ENCODE data around the gene C1orf87. TPM values are rescaled to one million over a fixed set of nuclear protein-coding genes. Genes with fewer than 3 reads are reported as not detected.

The C1orf87 gene, protein sequence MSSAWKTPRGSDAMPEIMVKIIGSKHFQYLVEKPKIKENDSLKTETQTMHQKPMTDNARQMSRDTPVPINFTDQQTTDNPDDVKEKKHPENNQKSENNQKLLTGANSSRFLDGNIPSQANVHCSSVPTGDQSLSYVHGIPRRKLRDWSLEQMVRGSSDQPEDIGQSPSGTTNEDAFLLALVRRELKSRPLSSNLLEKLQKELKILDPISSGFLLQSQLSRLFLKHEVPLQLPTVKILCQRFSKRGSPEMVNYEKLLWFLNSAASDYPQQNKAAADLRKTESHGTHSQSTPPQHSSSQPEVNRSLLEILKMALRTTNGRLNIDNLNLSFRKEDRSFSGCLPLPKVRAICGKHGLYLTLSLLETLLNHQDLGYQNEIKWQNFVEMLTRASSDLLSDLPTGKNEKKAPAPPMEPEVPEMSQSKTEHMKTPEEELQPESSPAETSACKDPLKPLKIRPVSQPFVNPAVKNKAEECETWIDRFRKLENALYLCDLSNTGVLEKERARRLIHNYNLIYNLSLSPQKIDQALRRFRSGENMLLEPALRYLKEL
- polyA plus RNA-seq (2012; ENCODE audit: low read depth, missing spikeins) = not detected

GRCh38 chr1:60073605-60074278 lies at the start of gene C1orf87:
C1orf87 (minus strand) TSS chr1:60073770; CDS start chr1:60072643, 1,127 bp downstream.
- DNase-seq (ENCODE audit: insufficient read length, low spot score) (no peak), FAIRE-seq (no peak)
- no peak for TF ChIP-seq PAX5 (IDR thresholded peaks at IDR 0.05; ENCODE audit: insufficient read depth, low read length, severe bottlenecking)
- no peak for TF ChIP-seq SPI1 (IDR thresholded peaks at IDR 0.05; ENCODE audit: low read depth, low read length)
- no peak for TF ChIP-seq POLR2A (IDR thresholded peaks at IDR 0.05; ENCODE audit: low read depth, low read length)
- no peak for TF ChIP-seq TAF1 (IDR thresholded peaks at IDR 0.05; ENCODE audit: low read depth, low read length)
- TF ChIP-seq POLR2AphosphoS5 (IDR thresholded peaks at IDR 0.05; ENCODE audit: low read depth, low read length) = no peak
- TF ChIP-seq POU2F2 (IDR thresholded peaks at IDR 0.05; ENCODE audit: low read depth, low read length) = no peak

DNA sequence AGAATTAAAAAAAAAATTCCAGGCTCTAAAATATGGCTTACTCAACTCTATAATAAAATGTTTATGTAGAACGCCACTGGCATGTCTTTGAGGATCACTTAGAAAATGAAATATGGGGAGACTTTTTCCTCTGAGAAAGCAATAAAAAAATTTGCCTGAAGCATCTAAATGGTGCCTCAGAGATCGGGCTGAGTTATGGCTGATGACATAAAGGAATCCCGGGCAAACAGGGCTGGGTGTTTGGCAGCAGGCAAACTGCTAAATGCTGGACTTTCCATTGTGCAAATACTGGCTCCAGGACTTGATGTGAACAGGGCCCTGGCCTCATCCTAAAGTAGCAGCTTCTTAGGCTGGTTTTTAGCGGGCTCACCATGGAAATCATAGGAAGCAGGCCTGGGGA lies 44.5 kb upstream of the C1orf87 start:
- no peak for DNase-seq (ENCODE audit: insufficient read length, low spot score)
- TF ChIP-seq POLR2A (IDR thresholded peaks at IDR 0.05; ENCODE audit: low read depth, low read length) = no peak
- no peak for TF ChIP-seq PAX5 (IDR thresholded peaks at IDR 0.05; ENCODE audit: insufficient read depth, low read length, severe bottlenecking)
- no peak for TF ChIP-seq POU2F2 (IDR thresholded peaks at IDR 0.05; ENCODE audit: low read depth, low read length)
- no peak for TF ChIP-seq SPI1 (IDR thresholded peaks at IDR 0.05; ENCODE audit: low read depth, low read length)
- TF ChIP-seq POLR2AphosphoS5 (IDR thresholded peaks at IDR 0.05; ENCODE audit: low read depth, low read length) = no peak
- no peak for TF ChIP-seq TAF1 (IDR thresholded peaks at IDR 0.05; ENCODE audit: low read depth, low read length)
- FAIRE-seq = no peak

- FAIRE-seq (no peak), DNase-seq (ENCODE audit: insufficient read length, low spot score) (no peak)
- TF ChIP-seq TAF1 (IDR thresholded peaks at IDR 0.05; ENCODE audit: low read depth, low read length) = no peak
- TF ChIP-seq POLR2A (IDR thresholded peaks at IDR 0.05; ENCODE audit: low read depth, low read length) = no peak
- TF ChIP-seq PAX5 (IDR thresholded peaks at IDR 0.05; ENCODE audit: insufficient read depth, low read length, severe bottlenecking) = no peak
- TF ChIP-seq SPI1 (IDR thresholded peaks at IDR 0.05; ENCODE audit: low read depth, low read length) = no peak
- TF ChIP-seq POU2F2 (IDR thresholded peaks at IDR 0.05; ENCODE audit: low read depth, low read length) = no peak
- no peak for TF ChIP-seq POLR2AphosphoS5 (IDR thresholded peaks at IDR 0.05; ENCODE audit: low read depth, low read length)
Observed at GRCh38 chr1:60114745-60115318, 41.3 kb upstream of the C1orf87 start.

DNA sequence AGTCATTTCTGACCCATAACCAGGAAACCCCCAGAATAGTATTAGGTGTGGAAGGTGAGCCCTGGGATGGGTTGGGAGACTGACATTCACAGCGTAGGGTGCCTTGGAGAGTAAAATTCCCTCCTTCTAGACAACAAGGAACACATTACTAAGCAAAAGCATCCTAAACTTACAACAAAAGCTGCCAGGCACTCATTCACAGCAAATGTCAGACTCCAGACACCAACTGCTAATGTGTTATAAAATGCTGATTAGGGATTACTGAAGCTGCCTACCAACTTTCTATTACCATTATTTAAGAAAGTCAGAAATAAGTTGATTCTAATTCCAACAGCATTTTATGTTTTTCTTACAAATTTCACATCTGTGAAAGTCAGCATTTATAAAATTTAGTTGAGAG lies 40.0 kb upstream of the C1orf87 start:
- no peak for TF ChIP-seq POU2F2 (IDR thresholded peaks at IDR 0.05; ENCODE audit: low read depth, low read length)
- TF ChIP-seq SPI1 (IDR thresholded peaks at IDR 0.05; ENCODE audit: low read depth, low read length) = no peak
- no peak for TF ChIP-seq PAX5 (IDR thresholded peaks at IDR 0.05; ENCODE audit: insufficient read depth, low read length, severe bottlenecking)
- no peak for TF ChIP-seq TAF1 (IDR thresholded peaks at IDR 0.05; ENCODE audit: low read depth, low read length)
- no peak for TF ChIP-seq POLR2AphosphoS5 (IDR thresholded peaks at IDR 0.05; ENCODE audit: low read depth, low read length)
- TF ChIP-seq POLR2A (IDR thresholded peaks at IDR 0.05; ENCODE audit: low read depth, low read length) = no peak
- DNase-seq (ENCODE audit: insufficient read length, low spot score) (no peak), FAIRE-seq (no peak)

- no peak for TF ChIP-seq POU2F2 (IDR thresholded peaks at IDR 0.05; ENCODE audit: low read depth, low read length)
- TF ChIP-seq POLR2A (IDR thresholded peaks at IDR 0.05; ENCODE audit: low read depth, low read length) = no peak
- TF ChIP-seq TAF1 (IDR thresholded peaks at IDR 0.05; ENCODE audit: low read depth, low read length) = no peak
- TF ChIP-seq SPI1 (IDR thresholded peaks at IDR 0.05; ENCODE audit: low read depth, low read length) = no peak
- TF ChIP-seq POLR2AphosphoS5 (IDR thresholded peaks at IDR 0.05; ENCODE audit: low read depth, low read length) = no peak
- TF ChIP-seq PAX5 (IDR thresholded peaks at IDR 0.05; ENCODE audit: insufficient read depth, low read length, severe bottlenecking) = no peak
- FAIRE-seq (no peak), DNase-seq (ENCODE audit: insufficient read length, low spot score) (no peak)
Observed at GRCh38 chr1:60113028-60113427, 39.5 kb upstream of the C1orf87 start.

- TF ChIP-seq POLR2AphosphoS5 (IDR thresholded peaks at IDR 0.05; ENCODE audit: low read depth, low read length) (no peak), TAF1 (IDR thresholded peaks at IDR 0.05; ENCODE audit: low read depth, low read length) (no peak), PAX5 (IDR thresholded peaks at IDR 0.05; ENCODE audit: insufficient read depth, low read length, severe bottlenecking) (no peak), SPI1 (IDR thresholded peaks at IDR 0.05; ENCODE audit: low read depth, low read length) (no peak), POLR2A (IDR thresholded peaks at IDR 0.05; ENCODE audit: low read depth, low read length) (no peak), POU2F2 (IDR thresholded peaks at IDR 0.05; ENCODE audit: low read depth, low read length) (no peak)
- FAIRE-seq (no peak), DNase-seq (ENCODE audit: insufficient read length, low spot score) (no peak)
Observed at GRCh38 chr1:60111716-60112115, 38.1 kb upstream of the C1orf87 start.

GRCh38 chr1:60111118-60111517 lies 37.5 kb upstream of the C1orf87 start:
- no peak for FAIRE-seq
- TF ChIP-seq PAX5 (IDR thresholded peaks at IDR 0.05; ENCODE audit: insufficient read depth, low read length, severe bottlenecking) (no peak), POU2F2 (IDR thresholded peaks at IDR 0.05; ENCODE audit: low read depth, low read length) (no peak), TAF1 (IDR thresholded peaks at IDR 0.05; ENCODE audit: low read depth, low read length) (no peak), SPI1 (IDR thresholded peaks at IDR 0.05; ENCODE audit: low read depth, low read length) (no peak), POLR2A (IDR thresholded peaks at IDR 0.05; ENCODE audit: low read depth, low read length) (no peak), POLR2AphosphoS5 (IDR thresholded peaks at IDR 0.05; ENCODE audit: low read depth, low read length) (no peak)
- DNase-seq (ENCODE audit: insufficient read length, low spot score) = no peak

- TF ChIP-seq POLR2AphosphoS5 (IDR thresholded peaks at IDR 0.05; ENCODE audit: low read depth, low read length) (no peak), PAX5 (IDR thresholded peaks at IDR 0.05; ENCODE audit: insufficient read depth, low read length, severe bottlenecking) (no peak), SPI1 (IDR thresholded peaks at IDR 0.05; ENCODE audit: low read depth, low read length) (no peak), TAF1 (IDR thresholded peaks at IDR 0.05; ENCODE audit: low read depth, low read length) (no peak), POU2F2 (IDR thresholded peaks at IDR 0.05; ENCODE audit: low read depth, low read length) (no peak), POLR2A (IDR thresholded peaks at IDR 0.05; ENCODE audit: low read depth, low read length) (no peak)
- DNase-seq (ENCODE audit: insufficient read length, low spot score) (no peak), FAIRE-seq (no peak)
Observed at GRCh38 chr1:60108196-60108595, 34.6 kb upstream of the C1orf87 start.

Measured in GM12891 (cell line).